PC-3 (cell line): ENCODE data around the gene ATG2A.

Experiments
- EZH2phosphoT487 ChIP-seq: fragments of 300-600 bp; sonication (generic); IDR thresholded peaks from 2 replicates; pipeline ENCODE4 v1.6.1; 2018; ENCODE audit warnings: mild to moderate bottlenecking, antibody characterized with exemption, low read length, borderline replicate concordance
- TF ChIP-seq, protein P1 (sequence below): fragments of 300-600 bp; sonication (generic); conservative IDR thresholded peaks from 2 replicates; pipeline ENCODE4 v1.5.1; 2017; ENCODE audit warnings: antibody characterized with exemption, low read depth, mild to moderate bottlenecking, low read length

DNA sequence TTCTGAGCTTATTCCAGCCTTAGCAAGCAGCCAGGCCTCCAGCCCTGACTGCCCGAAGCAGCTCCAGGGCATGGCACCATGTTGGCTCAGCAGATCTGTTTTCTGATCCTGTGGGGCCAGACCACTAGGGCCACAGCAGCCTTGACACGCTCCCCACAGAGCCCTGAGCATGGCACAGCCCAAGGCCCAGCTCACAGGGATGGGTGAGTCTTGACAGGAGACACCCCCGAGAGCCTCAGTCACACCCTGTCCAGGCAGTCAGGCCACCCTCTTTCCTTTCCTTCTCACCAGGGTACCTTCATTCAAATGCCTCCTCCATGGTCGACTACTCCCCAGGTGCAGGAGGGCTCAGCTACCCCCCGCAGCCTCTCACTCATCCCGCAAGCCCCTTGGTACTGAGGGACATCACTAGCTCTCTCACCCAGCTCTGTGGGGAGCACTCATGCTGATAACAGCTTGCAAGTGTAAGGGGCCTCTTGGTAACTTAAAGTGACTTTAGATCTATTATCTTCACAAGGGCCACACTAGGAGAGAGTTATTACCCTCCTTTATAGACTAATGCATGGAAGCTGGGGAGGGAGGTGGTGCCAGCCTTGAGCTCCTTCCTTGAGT lies 68.7 kb downstream of the ATG2A start:
- no peak for TF ChIP-seq EZH2phosphoT487
- TF ChIP-seq, protein P1, sequence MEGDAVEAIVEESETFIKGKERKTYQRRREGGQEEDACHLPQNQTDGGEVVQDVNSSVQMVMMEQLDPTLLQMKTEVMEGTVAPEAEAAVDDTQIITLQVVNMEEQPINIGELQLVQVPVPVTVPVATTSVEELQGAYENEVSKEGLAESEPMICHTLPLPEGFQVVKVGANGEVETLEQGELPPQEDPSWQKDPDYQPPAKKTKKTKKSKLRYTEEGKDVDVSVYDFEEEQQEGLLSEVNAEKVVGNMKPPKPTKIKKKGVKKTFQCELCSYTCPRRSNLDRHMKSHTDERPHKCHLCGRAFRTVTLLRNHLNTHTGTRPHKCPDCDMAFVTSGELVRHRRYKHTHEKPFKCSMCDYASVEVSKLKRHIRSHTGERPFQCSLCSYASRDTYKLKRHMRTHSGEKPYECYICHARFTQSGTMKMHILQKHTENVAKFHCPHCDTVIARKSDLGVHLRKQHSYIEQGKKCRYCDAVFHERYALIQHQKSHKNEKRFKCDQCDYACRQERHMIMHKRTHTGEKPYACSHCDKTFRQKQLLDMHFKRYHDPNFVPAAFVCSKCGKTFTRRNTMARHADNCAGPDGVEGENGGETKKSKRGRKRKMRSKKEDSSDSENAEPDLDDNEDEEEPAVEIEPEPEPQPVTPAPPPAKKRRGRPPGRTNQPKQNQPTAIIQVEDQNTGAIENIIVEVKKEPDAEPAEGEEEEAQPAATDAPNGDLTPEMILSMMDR, result no peak
